GM21447 (cell line): ENCODE data around the gene PTH2.

ENCODE experiments used
- ATAC-seq: cut with Tn5 transposase; IDR thresholded peaks from one replicate; pipeline ENCODE4 v1.9.1; 2021; ENCODE audit not compliant: unreplicated experiment

Gene PTH2

DNA sequence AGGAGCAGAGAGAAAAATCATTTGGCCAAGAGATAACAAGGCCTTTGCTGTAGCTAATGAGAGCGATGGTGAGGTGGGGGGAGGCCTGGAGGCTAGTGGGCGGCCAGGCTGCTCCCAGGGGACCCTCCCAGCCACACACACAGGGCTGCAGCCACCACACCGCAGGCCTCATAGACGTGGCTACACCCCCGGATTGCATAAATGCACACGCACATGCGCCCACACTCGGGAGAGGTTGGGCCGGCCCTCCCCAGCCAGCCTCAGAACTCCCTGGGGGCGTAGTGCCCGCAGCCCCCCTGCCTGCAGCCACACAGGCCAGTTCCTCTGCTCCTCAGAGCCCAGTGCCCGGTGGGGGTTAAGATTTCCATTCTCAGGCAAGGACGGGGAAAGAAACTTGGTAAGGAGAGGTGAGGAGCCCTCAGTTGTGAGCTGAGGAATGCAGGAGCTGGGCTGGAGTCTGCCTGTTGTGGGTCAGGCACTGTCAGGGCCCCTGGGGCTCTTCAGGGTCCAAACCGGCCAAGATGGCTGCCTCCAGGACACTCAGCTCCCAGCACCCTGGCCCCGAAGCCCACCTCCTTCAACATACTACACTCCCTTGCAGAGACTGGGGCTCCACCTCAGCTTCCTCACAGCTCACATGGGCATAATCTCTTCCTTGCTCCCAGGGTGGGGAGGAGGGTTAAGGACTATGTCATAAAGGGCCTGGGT, 8.0 kb downstream of the PTH2 start:
- ATAC-seq, result no peak

DNA sequence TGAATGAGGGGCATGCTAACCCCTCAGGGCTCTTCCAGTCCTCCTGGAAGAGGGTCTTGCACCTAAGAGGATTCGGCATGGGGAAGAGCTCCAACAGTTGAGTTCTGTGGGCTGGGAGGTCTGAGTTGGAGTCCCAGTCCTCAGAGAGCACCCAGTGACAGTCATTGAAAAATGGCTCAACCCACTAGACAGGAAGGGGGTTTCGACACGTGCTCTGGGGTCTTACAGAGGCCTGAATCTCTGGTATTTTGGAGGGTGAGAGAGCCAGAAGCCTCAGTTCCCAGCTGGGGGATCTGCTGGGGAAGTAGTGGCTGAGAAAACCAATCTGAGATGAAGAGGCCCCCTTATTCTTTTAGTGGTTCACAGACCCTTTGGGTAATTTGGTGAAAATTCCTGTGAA, 9.0 kb downstream of the PTH2 start:
- ATAC-seq, result no peak

DNA sequence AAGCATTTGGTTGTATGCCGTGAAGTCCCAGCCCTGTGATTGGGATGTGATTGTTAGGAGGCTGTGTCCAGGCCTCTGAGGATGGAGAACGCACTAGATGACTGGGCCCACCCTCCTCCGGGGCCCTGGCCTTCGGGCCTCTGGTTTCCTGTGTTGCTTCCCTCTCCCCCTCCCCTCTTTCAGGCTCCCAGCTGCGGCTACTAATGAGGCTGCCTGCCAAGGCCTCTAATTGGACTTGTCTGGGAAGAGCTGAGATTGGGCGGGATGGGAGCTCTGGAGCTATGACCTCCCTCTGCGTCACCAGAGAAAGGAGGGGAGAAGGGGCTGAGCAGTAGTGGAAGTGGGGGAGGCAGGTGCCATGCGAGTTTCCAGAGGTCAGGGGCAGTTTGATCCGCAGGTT, 9.9 kb downstream of the PTH2 start:
- no peak for ATAC-seq

DNA sequence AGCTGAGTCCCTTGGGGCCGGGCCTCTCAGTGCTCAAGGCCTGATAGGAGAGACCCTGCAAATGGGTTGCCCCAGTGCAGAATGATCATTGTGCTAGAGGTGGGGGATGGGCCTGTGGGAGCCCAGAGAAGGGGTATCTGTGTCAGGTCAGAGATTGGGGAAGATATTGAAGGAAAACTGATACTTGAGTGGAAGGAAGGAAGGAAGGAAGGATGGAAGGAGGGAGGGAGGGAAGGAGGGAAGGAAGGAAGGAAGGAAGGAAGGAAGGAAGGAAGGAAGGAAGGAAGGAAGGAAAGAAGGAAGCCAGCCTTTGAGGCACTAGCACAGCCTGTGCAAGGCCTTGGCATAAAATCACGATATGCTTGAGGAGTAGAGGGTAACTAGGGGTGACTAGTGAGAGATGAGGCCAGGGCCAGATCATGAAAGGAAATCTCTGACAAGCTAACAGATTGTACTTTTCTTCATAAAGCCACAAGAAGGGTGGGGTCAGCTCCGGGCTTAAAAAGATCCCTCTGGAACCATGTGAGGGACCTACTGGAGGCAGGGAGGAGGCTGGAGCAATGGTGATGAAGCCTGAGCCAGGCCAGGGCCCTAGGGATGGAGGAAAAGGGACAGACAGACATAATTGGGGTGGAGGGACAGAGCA, 11.4 kb downstream of the PTH2 start:
- ATAC-seq, result no peak

DNA sequence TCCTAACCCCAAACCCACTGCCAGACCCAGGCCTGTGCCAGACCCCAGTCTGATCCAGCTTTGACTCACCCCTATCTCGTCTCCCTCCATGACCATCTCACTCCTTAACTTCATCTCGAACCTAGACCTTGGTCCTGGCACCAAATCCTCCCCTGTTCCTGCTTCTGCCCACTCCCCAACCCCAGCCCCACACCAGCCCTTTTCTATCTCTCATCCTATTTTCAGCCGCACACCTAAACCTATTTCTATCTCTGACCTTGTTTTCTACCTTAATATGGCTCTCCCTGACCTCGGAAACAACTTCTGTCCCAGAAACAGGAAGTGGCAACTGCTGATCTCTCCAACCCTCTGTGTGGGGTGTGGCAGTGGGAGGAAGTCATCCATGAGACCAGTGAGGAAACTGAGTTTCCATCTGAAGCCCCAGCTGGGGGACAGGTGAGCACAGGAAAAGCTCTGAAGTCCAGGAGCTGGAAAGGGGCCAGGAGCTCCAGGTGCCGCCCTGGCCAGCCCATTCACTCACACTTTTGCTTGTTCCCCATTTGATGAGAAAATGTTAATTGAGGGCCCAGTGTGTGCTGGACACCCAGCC, 13.7 kb downstream of the PTH2 start:
- ATAC-seq, result no peak

DNA sequence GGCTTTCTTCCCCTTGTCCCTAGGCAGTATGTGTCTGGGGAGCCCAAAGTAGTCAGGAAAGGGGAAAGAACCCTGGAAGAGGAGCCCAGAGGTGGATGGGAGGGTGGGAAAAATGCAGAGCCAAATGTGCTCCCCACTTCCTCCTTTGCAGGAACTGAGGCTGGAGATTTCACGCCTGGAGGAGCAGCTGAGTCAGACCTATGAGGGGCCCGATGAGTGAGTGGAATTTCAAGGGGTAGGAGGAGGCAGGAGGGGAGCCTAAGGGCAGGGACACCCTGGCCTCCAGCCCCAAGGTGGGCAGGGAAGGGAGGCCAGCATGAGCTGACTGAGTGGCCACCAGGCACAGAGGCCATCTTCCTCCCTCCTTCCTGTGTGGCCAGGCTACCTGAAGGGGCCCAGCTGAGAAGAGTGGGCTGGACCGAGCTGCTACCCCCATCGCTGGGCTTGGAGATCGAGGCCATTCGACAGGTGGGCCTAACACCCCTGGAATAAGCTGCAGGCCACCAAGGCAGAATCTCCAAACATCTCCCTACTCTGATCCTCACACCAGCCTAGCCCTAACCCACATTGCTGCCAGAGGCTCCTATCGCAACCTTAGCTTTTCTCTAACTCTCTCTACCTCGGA, 14.3 kb downstream of the PTH2 start:
- no peak for ATAC-seq

DNA sequence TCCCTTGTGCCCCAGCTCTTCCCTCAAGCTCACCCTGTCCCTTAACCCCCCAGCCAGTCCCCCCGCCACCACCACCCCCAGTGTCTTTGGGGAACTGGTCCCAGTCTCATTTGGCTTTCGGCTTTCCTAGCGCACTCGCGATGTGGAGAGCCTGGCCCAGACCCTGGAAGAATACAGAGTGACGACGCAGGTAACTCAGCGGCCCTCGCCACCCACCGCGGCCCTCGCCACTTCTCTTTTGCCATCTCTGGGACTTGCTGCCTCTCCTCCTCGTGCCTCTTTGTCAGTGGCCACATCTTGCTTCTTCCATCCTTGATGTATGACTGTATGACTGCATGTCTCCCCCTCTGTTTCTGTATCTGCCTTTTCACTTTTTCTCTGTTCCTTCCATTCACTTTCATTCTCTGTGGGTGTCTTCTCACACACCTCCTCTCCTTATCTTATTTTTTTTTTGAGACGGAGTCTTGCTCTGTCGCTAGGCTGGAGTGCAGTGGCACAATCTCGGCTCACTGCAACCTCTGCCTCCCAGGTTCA, 15.7 kb downstream of the PTH2 start:
- no peak for ATAC-seq

DNA sequence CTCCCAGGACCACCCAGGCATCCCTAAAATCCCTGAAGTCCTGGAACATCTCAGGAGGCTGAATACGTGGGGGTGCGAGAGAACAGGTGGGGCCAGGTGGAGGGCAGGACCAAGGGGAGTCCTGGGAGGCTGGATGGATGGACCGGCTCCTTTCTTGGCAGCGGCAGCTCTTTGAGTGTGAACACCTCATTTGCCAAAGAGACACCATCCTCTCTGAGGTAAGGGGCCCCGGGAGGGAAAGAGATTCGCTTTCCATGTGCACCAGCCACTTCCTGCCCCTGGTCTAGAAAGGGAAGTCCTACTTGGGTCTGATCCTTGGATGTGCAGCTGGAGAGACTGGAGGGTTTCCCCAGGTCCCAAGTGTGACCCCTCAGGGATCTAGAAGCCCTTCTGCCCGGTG, 16.2 kb downstream of the PTH2 start:
- no peak for ATAC-seq

DNA sequence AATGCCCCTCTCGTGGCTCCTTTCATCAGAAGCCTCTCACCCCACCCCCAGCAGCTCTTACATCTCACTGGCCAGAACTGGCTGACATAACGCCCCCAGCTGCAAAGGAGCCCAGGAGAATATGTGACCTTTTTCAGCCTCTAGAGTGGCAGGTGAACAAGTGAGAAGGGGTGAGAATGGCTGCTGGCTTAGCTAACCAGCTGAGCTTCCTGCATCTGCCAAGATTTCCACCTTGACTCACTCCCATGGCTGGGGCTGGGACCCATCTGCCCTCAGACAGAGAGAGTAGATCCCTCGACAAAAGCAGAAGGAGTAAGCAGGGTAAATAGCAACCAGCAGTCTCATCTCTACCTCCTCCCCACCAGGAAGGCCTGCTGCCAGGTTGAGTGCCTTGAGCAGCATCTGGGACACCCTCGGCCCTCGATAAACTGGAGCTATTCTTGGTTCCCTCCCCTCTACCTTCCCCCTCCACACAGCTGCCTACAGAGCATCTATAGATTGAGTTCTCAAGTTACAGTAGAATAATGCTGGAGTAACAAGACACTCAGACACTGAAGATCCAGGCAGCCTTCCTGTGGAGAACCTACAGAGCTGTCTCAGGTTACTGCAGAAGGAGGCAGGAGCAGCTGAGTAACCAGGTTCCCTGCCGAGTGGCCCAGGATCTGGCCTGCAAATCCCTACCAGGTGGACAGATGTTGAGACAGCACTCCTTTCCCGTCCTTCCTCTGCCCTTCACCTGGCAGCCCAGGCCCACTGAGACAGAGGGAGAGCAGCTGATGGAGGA, 19.6 kb downstream of the PTH2 start:
- ATAC-seq, result no peak

DNA sequence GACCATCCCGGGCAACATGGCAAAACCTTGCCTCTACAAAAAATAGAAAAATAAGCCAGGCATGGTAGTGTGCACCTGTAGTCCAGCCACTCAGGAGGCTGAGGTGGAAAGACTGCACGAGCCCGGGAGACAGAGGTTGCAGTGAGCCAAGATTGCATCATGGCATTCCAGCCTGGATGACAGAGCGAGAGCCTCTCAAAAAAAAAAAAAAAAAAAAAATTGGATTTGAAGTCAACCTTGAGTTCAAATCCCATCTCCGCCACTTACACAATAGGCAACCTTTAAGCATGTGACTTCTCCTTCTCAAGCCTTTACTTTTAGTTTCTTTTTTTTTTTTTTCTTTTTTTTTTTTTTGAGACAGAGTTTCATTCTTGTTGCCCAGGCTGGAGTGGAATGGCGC, 23.2 kb downstream of the PTH2 start:
- ATAC-seq, result no peak

DNA sequence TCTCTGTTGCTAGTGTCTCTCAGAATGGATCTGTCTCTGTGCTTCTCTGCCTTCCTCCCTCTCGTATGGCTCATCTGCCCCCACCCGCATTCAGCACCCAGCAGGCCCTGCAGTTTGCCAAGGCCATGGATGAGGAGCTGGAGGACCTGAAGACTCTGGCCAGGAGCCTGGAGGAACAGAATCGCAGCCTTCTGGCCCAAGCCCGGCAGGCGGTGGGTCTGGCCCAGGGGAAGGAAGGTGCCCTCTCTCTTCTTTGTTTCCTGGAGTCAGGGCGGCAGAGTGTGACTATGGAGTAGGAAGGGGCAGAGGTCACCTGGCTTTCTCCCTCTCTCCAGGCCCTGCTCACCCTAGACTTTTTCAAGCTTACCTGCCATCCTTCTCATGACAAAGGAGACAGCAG, 24.3 kb downstream of the PTH2 start:
- no peak for ATAC-seq

DNA sequence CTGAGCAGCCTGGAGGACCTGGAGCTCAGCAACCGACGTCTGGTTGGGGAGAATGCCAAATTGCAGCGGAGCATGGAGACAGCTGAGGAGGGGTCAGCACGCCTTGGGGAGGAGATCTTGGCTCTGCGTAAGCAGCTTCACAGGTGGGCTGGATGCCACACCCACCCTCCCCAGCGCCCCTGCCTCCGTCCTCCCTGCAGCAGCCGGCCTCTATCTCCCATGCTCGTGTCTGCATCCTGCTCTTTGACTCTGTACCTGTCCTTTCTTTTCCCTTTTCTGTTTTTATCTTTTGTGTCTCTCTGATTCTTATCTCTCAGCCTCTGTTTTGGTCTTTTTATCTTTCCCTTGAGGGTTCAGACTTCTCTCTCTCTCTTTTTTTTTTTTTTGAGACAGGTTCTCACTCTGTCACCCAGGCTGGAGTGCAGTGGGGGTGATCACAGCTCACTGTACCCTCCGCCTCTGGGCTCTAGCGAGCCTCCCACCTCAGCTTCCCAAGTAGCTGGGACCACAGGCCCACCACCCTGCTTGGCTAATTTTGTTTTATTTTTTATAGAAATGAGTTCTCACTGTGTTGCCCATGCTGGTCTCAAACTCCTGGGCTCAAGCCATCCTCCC, 25.1 kb downstream of the PTH2 start:
- ATAC-seq, result no peak

DNA sequence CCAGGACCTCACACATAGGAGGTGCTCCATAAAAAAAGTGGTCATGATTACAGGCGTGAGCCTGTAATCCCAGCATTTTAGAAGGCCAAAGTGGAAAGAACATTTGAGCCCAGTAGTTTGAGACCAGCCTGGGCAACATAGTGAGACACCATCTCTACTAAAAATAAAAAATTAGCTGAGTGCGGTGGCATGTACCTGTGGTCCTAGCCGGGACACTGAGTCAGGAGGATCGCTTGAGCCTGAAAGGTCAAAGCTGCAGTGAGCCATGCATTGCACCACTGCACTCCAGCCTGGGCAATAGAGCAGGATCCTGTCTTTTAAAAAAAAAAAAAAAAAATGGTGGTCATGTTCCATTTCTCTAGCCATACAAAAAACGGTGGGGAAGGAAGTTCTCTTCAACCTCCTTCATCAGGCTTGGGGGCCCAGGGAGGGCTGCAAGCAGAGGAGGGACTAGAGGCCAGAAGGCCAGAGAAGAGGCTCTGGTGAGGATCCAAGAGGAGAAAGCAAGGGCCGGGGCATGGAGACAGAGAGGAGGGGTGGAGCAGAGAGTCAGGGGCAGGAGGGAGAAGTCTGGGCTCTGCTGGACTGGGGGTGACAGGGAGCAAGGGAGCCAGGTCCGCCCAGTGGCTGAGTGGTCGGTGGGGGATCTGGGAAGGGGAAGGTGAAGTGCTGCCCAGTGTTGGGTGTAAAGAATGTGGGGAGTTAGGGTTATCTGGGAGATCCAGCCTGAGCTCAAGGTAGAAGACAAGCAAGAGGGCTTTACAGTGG, 26.3 kb downstream of the PTH2 start:
- no peak for ATAC-seq

DNA sequence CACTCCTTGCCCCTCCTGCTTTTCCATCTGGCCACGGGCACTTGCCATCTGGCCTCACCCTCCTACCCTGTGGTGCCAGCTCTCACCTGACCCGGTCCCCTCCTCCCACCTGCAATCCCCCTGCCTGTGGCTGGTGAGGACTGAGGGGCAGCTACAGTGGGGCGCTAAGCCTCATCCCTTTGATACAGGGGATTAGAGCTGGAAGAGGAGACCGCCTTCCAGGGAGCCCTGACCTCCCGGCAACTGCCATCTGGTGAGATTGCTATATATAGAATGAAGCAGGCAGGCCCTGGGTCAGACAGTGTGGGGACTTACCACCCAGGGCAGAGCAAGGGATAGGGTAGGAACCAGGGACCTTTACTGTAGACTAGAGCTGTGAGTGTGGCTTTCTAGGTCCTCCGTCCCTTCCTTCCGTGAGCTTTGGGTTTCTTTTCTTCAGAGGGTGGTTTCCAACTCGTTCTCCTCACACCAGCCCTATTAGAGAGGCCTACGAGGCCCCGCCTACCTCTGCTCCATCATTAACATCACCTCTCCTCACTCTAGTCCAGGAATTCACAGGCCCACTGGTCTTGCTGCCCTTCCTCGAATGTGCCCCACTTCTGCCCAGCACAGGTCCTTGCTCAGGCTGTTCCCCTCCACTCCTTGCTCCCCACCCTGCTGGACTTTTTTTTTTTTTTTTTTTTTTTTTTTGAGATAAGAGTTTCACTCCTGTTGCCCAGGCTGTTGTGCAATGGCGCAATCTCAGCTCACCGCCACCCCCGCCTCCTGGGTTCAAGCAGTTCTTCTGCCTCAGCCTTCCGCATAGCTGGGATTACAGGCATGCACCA, 27.4 kb downstream of the PTH2 start:
- no peak for ATAC-seq

DNA sequence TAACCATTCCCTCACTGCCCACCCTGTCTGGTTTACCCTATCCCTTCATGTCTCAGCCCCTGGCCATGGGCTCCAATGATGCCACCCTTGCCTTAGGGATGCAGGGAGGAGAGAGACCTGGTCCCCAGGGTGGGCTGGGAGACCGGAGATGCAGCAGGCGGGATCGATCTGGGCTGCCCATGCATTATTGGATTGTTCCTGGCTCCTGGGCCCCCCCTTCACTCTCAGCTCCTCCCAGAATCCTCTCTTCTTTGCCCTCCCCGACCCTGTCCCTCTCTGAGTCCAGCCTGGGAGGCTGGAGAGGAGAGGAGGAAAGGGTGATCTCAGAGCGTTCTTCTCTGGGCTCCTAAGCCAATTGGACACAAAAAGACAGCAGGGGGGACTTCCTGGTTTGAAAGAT, 29.4 kb downstream of the PTH2 start:
- no peak for ATAC-seq

DNA sequence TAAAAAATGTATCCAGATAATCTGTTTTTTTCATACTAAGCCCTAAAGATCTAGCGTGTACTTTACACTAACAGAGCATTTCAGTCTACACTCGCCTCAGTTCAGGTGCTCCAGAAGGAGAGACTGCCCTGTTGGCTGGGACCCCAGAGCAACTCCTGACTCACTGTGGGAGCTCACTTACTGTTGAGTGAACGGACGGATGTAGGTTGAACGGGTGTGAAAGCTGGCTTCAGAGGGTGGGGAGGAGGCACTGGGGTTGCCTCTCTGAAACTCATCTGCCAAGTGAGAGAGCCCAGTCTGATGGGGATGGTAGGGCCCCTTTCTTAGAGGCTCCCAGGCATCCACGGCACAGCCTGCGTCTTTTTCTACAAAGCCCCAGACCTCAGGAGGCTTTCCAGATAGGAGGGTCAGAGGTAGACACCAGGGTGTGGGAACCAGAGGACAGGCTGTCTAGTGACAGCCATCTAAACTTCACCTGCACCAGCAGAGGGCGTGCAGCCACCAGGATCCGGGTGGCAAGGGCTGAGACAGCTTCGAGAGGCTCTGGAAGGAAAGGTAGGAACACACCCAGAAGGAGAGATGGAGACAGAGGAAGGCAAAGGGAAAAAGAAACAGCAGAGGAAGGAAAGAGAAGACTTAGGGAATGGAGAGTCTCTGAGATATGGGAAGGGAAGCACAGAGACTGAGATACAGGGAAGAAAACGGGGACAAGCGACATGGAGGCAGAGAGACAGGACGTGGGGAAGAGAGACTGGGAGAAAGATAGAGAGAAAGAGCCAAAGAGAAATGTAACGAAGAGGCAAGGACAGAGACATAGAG, 31.5 kb downstream of the PTH2 start:
- ATAC-seq, result no peak

DNA sequence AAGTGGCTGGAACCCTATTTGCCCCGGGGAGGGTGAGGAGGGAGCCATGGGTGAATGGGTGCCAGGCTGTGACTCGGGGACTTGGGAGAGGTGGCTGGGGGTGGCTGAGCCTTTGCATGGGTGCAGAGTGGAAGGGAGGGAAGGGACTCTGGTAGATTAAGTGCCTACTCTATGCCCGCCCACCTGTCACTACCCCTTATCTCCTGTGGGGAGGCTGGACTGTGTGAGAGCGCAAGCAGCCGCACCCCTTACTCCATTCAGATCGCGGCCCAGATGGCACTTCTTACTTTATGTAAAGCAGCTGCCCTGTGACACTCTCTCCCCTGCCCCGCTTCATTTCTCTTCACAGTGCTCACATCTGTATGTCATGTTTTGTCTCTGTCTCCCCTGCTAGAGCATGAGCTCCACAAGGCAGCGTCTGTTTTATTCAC, 32.3 kb downstream of the PTH2 start:
- no peak for ATAC-seq
